Natural killer cell (primary cell): ENCODE data around the gene PAGE4. TPM values are rescaled to one million over a fixed set of nuclear protein-coding genes. Genes with fewer than 3 reads are reported as not detected.

ENCODE experiments used
- ATAC-seq, 3 donors: fragments of 150-1000 bp in 2 of 3; fragments of 200-7000 bp in 1 of 3; cut with Tn5 transposase; 1 replicate in 1 of 3; 2 replicates in 2 of 3; pipeline ENCODE4 v1.10.0; 2021; ENCODE audit warnings: mild to moderate bottlenecking in 2 of 3, moderate library complexity in 2 of 3
- DNase-seq, 2 donors: peaks; one replicate each; pipeline versions ENCODE4 v3.0.0 to v3.0.0-alpha.2; 2013 to 2021; ENCODE audit warnings: mixed read lengths in 1 of 2
- H3K27ac ChIP-seq: one replicate; pipeline ENCODE4 v1.5.1; 2013; ENCODE audit warnings: mild to moderate bottlenecking, low read length
- H3K27me3 ChIP-seq: one replicate; pipeline ENCODE4 v1.6.1; 2013; ENCODE audit warnings: low read length; ENCODE audit not compliant: control insufficient read depth, insufficient read depth
- H3K36me3 ChIP-seq: one replicate; pipeline ENCODE4 v1.6.1; 2013; ENCODE audit warnings: low read length; ENCODE audit not compliant: control insufficient read depth, insufficient read depth
- H3K4me1 ChIP-seq: one replicate; pipeline ENCODE4 v1.6.1; 2013; ENCODE audit warnings: low read length; ENCODE audit not compliant: control insufficient read depth, insufficient read depth
- H3K4me3 ChIP-seq: one replicate; pipeline ENCODE4 v1.5.1; 2013; ENCODE audit warnings: low read length
- H3K9me3 ChIP-seq: one replicate; pipeline ENCODE4 v1.6.1; 2013; ENCODE audit warnings: low read length; ENCODE audit not compliant: control insufficient read depth, insufficient read depth
- H3K27ac Mint-ChIP-seq, 2 donors: one replicate each; pipeline ENCODE4 v1.8.0; 2022; ENCODE audit warnings: mild to moderate bottlenecking in 2 of 2, mixed read lengths in 2 of 2, moderate library complexity in 1 of 2
- H3K27me3 Mint-ChIP-seq, 2 donors: one replicate each; pipeline ENCODE4 v1.8.0; 2022; ENCODE audit warnings: low read depth in 2 of 2, mixed read lengths in 2 of 2
- H3K36me3 Mint-ChIP-seq: one replicate; pipeline ENCODE4 v1.8.0; 2022; ENCODE audit warnings: mixed read lengths
- H3K4me1 Mint-ChIP-seq, 2 donors: one replicate each; pipeline ENCODE4 v1.8.0; 2022; ENCODE audit warnings: mixed read lengths in 2 of 2
- H3K4me3 Mint-ChIP-seq: one replicate; pipeline ENCODE4 v1.8.0; 2022; ENCODE audit warnings: mild to moderate bottlenecking, moderate library complexity, mixed read lengths
- H3K9me3 Mint-ChIP-seq, 2 donors: one replicate each; pipeline ENCODE4 v1.8.0; 2022; ENCODE audit warnings: mixed read lengths in 2 of 2
- CTCF ChIP-seq: fragments of 200-600 bp; IDR thresholded peaks from one replicate; pipeline ENCODE4 v1.8.0; 2022; ENCODE audit warnings: antibody characterized with exemption
- WGBS: methylation state at CpG from one replicate; pipeline ENCODE4 v1.1.7; 2013; ENCODE audit warnings: missing lambda C conversion rate; ENCODE audit not compliant: insufficient coverage; 5-methylcytosine and 5-hydroxymethylcytosine counted together
- intact Hi-C: fragments of 100-400 bp; cut with micrococcal nuclease; formaldehyde crosslinking; loops from one replicate; pipeline ENCODE4 v1.14.2; 2022
- total RNA-seq, 4 donors: library from RNA; stranded (reverse); fragments of 120-200 nt in 1 of 4; gene quantifications; one replicate each; pipeline versions ENCODE4 v1.2.3 to v1.2.4, GENCODE V29; 2013 to 2022

PAGE4 gene
- total RNA-seq: not detected
- not detected for total RNA-seq (2013)

GRCh38 chrX:49829016-49829415, at the start of gene PAGE4:
TSS of gene PAGE4 (plus strand) at chrX:49829303. CDS start at chrX:49830429, 1,126 bp downstream.
- WGBS: 87% methylated on average over 8 of the region's 8 CpGs
- no peaks in the 10 kb centered on the region for H3K9me3 Mint-ChIP-seq
- intact Hi-C loops: no loop called here
- no peak for DNase-seq
- H3K4me1 Mint-ChIP-seq: no peaks in the 10 kb centered on the region
- H3K27ac Mint-ChIP-seq: no peak within 1 kb of the TSS
- H3K4me3 Mint-ChIP-seq: no peak within 1 kb of the TSS
- peaks cover 8 to 54% of the 10 kb centered on the region in 2 donors for H3K27me3 Mint-ChIP-seq
- no peak for ATAC-seq
- H3K9me3 ChIP-seq: no peaks in the 10 kb centered on the region
- H3K27me3 ChIP-seq: no peaks in the 10 kb centered on the region
- no peaks in the 10 kb centered on the region for H3K36me3 ChIP-seq
- H3K27ac ChIP-seq: no peak within 1 kb of the TSS
- no peak within 1 kb of the TSS for H3K4me3 ChIP-seq
- no peak for TF ChIP-seq CTCF
- H3K4me1 ChIP-seq: no peaks in the 10 kb centered on the region
- H3K36me3 Mint-ChIP-seq: no peaks in the 10 kb centered on the region

GRCh38 chrX:49784747-49785280, 44.3 kb upstream of the PAGE4 start:
- Histone ChIP-seq H3K36me3 (no peaks in the 10 kb centered on the region), H3K27ac (no peak overlapping the region), H3K9me3 (no peaks in the 10 kb centered on the region), H3K4me1 (no peaks in the 10 kb centered on the region), H3K4me3 (no peak overlapping the region), H3K27me3 (no peaks in the 10 kb centered on the region)
- no peak overlapping the region for H3K27ac Mint-ChIP-seq
- no peaks in the 10 kb centered on the region for H3K4me1 Mint-ChIP-seq
- no peaks in the 10 kb centered on the region for H3K9me3 Mint-ChIP-seq
- ATAC-seq: no peak
- H3K27me3 Mint-ChIP-seq: no peaks in the 10 kb centered on the region
- H3K36me3 Mint-ChIP-seq: no peaks in the 10 kb centered on the region
- WGBS: 38% methylated on average over 1 of the region's 1 CpG
- no peak for TF ChIP-seq CTCF
- intact Hi-C loops: no loop called here
- H3K4me3 Mint-ChIP-seq: no peak overlapping the region
- DNase-seq: no peak

GRCh38 chrX:49792376-49792775, 36.7 kb upstream of the PAGE4 start:
- no peaks in the 10 kb centered on the region for H3K4me1 ChIP-seq
- WGBS: 88% methylated on average over 1 of the region's 1 CpG
- ATAC-seq (no peak), DNase-seq (no peak)
- no peak for TF ChIP-seq CTCF
- H3K36me3 ChIP-seq: no peaks in the 10 kb centered on the region
- H3K4me3 ChIP-seq: no peak overlapping the region
- no peaks in the 10 kb centered on the region for H3K36me3 Mint-ChIP-seq
- H3K4me1 Mint-ChIP-seq: no peaks in the 10 kb centered on the region
- no peaks in the 10 kb centered on the region for H3K9me3 ChIP-seq
- H3K4me3 Mint-ChIP-seq: no peak overlapping the region
- no peaks in the 10 kb centered on the region for H3K9me3 Mint-ChIP-seq
- H3K27ac Mint-ChIP-seq: no peak overlapping the region
- peaks cover 0 to 1% of the 10 kb centered on the region in 2 donors for H3K27me3 Mint-ChIP-seq
- intact Hi-C loops: no loop called here
- no peak overlapping the region for H3K27ac ChIP-seq
- H3K27me3 ChIP-seq: no peaks in the 10 kb centered on the region

GRCh38 chrX:49793686-49794085, 35.4 kb upstream of the PAGE4 start:
- Histone ChIP-seq H3K4me1 (no peaks in the 10 kb centered on the region), H3K27ac (no peak overlapping the region), H3K4me3 (no peak overlapping the region), H3K36me3 (no peaks in the 10 kb centered on the region), H3K27me3 (no peaks in the 10 kb centered on the region), H3K9me3 (no peaks in the 10 kb centered on the region)
- peaks cover 0 to 14% of the 10 kb centered on the region in 2 donors for H3K27me3 Mint-ChIP-seq
- H3K4me1 Mint-ChIP-seq: no peaks in the 10 kb centered on the region
- DNase-seq (no peak), ATAC-seq (no peak)
- TF ChIP-seq CTCF: no peak
- H3K27ac Mint-ChIP-seq: no peak overlapping the region
- no peak overlapping the region for H3K4me3 Mint-ChIP-seq
- intact Hi-C loops: no loop called here
- no peaks in the 10 kb centered on the region for H3K9me3 Mint-ChIP-seq
- no peaks in the 10 kb centered on the region for H3K36me3 Mint-ChIP-seq
